ENCODE data around the gene CHD1.

- no peak for TF ChIP-seq CTCF (IDR thresholded peaks at IDR 0.05)
- TF ChIP-seq POLR2A (IDR thresholded peaks at IDR 0.05): no peak
Measured at GRCh38 chr5:98923966-98924365, 4.8 kb downstream of the CHD1 start.
